Measurements from ENCODE around the gene PDCD2L.
"Not testable (repeated sequence)": the region's sequence is repeated elsewhere in the genome, so short reads cannot be mapped to it uniquely, and the experiment has no call there.

Gene PDCD2L

DNA sequence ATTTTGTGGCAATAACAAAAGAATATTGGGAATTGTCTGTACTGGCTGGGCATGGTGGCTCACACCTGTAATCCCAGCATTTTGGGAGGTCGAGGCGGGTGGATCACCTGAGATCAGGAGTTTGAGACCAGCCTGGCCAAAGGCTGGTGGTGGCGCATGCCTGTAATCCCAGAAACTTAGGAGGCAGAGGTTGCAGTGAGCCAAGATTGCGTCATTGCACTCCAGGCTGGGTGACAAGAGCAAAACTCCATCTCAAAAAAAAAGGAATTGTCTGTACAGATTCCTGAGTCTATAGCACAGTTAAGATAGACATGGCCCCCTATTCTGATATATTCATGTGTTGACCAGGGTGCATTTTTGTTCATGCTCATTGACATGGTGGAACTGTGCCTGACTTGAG, 60.6 kb downstream of the PDCD2L start:
- H3K4me2 ChIP-seq (ENCODE audit: low read length, poor library complexity, severe bottlenecking); H3K18ac ChIP-seq (ENCODE audit: low read depth in 1 of 2, low read length in 2 of 2); H3K23ac ChIP-seq (ENCODE audit: low read length in 2 of 2); H2BK12ac ChIP-seq (ENCODE audit: low read length in 2 of 2); H3K9me3 ChIP-seq (ENCODE audit: control insufficient read depth, low read length); H3K4me1 ChIP-seq (ENCODE audit: control insufficient read depth, insufficient read depth, low read depth, low read length); DNase-seq; H2AFZ ChIP-seq (ENCODE audit: low read depth, low read length); H3K27me3 ChIP-seq (ENCODE audit: control insufficient read depth in 1 of 2, insufficient read depth in 1 of 2, low read length in 2 of 2); H3K14ac ChIP-seq (ENCODE audit: low read length in 2 of 2); H2BK5ac ChIP-seq (ENCODE audit: low read depth, low read length, poor library complexity, severe bottlenecking); H4K8ac ChIP-seq (ENCODE audit: low read length); H3K4ac ChIP-seq (ENCODE audit: low read depth in 1 of 2, low read length in 2 of 2); H4K91ac ChIP-seq (ENCODE audit: low read length); H2BK120ac ChIP-seq (ENCODE audit: low read depth, low read length); H2AK5ac ChIP-seq (ENCODE audit: low read length, severe bottlenecking); H3K27ac ChIP-seq (ENCODE audit: low read length, poor library complexity, severe bottlenecking); H3K4me3 ChIP-seq (ENCODE audit: insufficient read depth in 1 of 2, low read depth in 1 of 2, low read length in 2 of 2); H3K9ac ChIP-seq (ENCODE audit: low read length); H2BK15ac ChIP-seq (ENCODE audit: low read depth, poor library complexity, severe bottlenecking): not testable (repeated sequence)
- over 99% methylated on average over 4 of the region's 4 CpGs for WGBS
- H3K79me1 ChIP-seq (replicated peaks; ENCODE audit: low read length, poor library complexity, severe bottlenecking), result peaks cover 40% of the 10 kb centered on the region
- peaks cover 44 to 99% of the 10 kb centered on the region in 2 experiments for H3K36me3 ChIP-seq (ENCODE audit: control insufficient read depth in 1 of 2, insufficient read depth in 2 of 2, low read depth in 1 of 2, low read length in 2 of 2)

GRCh38 chr19:34468409-34468808, 64.2 kb downstream of the PDCD2L start:
- DNase-seq, result no peak
- no peak overlapping the region for H2BK120ac ChIP-seq (ENCODE audit: low read depth, low read length)
- H3K18ac ChIP-seq (ENCODE audit: low read depth in 1 of 2, low read length in 2 of 2), result no peak overlapping the region
- peaks cover 43 to 96% of the 10 kb centered on the region in 2 experiments for H3K36me3 ChIP-seq (ENCODE audit: control insufficient read depth in 1 of 2, insufficient read depth in 2 of 2, low read depth in 1 of 2, low read length in 2 of 2)
- H3K14ac ChIP-seq (ENCODE audit: low read length in 2 of 2), result no peak overlapping the region
- no peak overlapping the region for H2BK5ac ChIP-seq (ENCODE audit: low read depth, low read length, poor library complexity, severe bottlenecking)
- no peak overlapping the region for H2BK15ac ChIP-seq (ENCODE audit: low read depth, poor library complexity, severe bottlenecking)
- no peak overlapping the region for H2BK12ac ChIP-seq (ENCODE audit: low read length in 2 of 2)
- H3K4me2 ChIP-seq (ENCODE audit: low read length, poor library complexity, severe bottlenecking), result no peak overlapping the region
- no peak overlapping the region for H3K23ac ChIP-seq (ENCODE audit: low read length in 2 of 2)
- H2AFZ ChIP-seq (ENCODE audit: low read depth, low read length), result no peak overlapping the region
- H3K9me3 ChIP-seq (ENCODE audit: control insufficient read depth, low read length), result no peaks in the 10 kb centered on the region
- no peak overlapping the region for H3K27ac ChIP-seq (ENCODE audit: low read length, poor library complexity, severe bottlenecking)
- H3K27me3 ChIP-seq (ENCODE audit: control insufficient read depth in 1 of 2, insufficient read depth in 1 of 2, low read length in 2 of 2), result no peaks in the 10 kb centered on the region
- no peak overlapping the region for H2AK5ac ChIP-seq (ENCODE audit: low read length, severe bottlenecking)
- H4K8ac ChIP-seq (ENCODE audit: low read length), result no peak overlapping the region
- H3K79me1 ChIP-seq (replicated peaks; ENCODE audit: low read length, poor library complexity, severe bottlenecking), result peaks cover 25% of the 10 kb centered on the region
- no peak overlapping the region for H3K4ac ChIP-seq (ENCODE audit: low read depth in 1 of 2, low read length in 2 of 2)
- H3K4me3 ChIP-seq (ENCODE audit: insufficient read depth in 1 of 2, low read depth in 1 of 2, low read length in 2 of 2), result no peak overlapping the region
- H3K4me1 ChIP-seq (ENCODE audit: control insufficient read depth, insufficient read depth, low read depth, low read length), result peaks cover 2% of the 10 kb centered on the region
- no peak overlapping the region for H3K9ac ChIP-seq (ENCODE audit: low read length)
- no peak overlapping the region for H4K91ac ChIP-seq (ENCODE audit: low read length)
- WGBS, result 100% methylated on average over 1 of the region's 1 CpG

- not testable (repeated sequence) for H3K9me3 ChIP-seq (ENCODE audit: control insufficient read depth, low read length); H2AK5ac ChIP-seq (ENCODE audit: low read length, severe bottlenecking); H4K8ac ChIP-seq (ENCODE audit: low read length); H2BK5ac ChIP-seq (ENCODE audit: low read depth, low read length, poor library complexity, severe bottlenecking); H2BK15ac ChIP-seq (ENCODE audit: low read depth, poor library complexity, severe bottlenecking); H3K4me3 ChIP-seq (ENCODE audit: insufficient read depth in 1 of 2, low read depth in 1 of 2, low read length in 2 of 2); H3K14ac ChIP-seq (ENCODE audit: low read length in 2 of 2); H2BK120ac ChIP-seq (ENCODE audit: low read depth, low read length); H2BK12ac ChIP-seq (ENCODE audit: low read length in 2 of 2); DNase-seq; H3K18ac ChIP-seq (ENCODE audit: low read depth in 1 of 2, low read length in 2 of 2); H3K4me1 ChIP-seq (ENCODE audit: control insufficient read depth, insufficient read depth, low read depth, low read length); H3K4me2 ChIP-seq (ENCODE audit: low read length, poor library complexity, severe bottlenecking); H4K91ac ChIP-seq (ENCODE audit: low read length); H3K4ac ChIP-seq (ENCODE audit: low read depth in 1 of 2, low read length in 2 of 2); H3K27me3 ChIP-seq (ENCODE audit: control insufficient read depth in 1 of 2, insufficient read depth in 1 of 2, low read length in 2 of 2); H3K27ac ChIP-seq (ENCODE audit: low read length, poor library complexity, severe bottlenecking); H3K9ac ChIP-seq (ENCODE audit: low read length); H2AFZ ChIP-seq (ENCODE audit: low read depth, low read length); H3K23ac ChIP-seq (ENCODE audit: low read length in 2 of 2)
- 93% methylated on average over 3 of the region's 5 CpGs for WGBS
- Histone ChIP-seq H3K79me1 (replicated peaks; ENCODE audit: low read length, poor library complexity, severe bottlenecking) (peaks cover 23% of the 10 kb centered on the region), H3K36me3 (ENCODE audit: control insufficient read depth in 1 of 2, insufficient read depth in 2 of 2, low read depth in 1 of 2, low read length in 2 of 2) (peaks cover 43 to 93% of the 10 kb centered on the region in 2 experiments)
Observed at GRCh38 chr19:34469026-34469425, 64.8 kb downstream of the PDCD2L start.

DNA sequence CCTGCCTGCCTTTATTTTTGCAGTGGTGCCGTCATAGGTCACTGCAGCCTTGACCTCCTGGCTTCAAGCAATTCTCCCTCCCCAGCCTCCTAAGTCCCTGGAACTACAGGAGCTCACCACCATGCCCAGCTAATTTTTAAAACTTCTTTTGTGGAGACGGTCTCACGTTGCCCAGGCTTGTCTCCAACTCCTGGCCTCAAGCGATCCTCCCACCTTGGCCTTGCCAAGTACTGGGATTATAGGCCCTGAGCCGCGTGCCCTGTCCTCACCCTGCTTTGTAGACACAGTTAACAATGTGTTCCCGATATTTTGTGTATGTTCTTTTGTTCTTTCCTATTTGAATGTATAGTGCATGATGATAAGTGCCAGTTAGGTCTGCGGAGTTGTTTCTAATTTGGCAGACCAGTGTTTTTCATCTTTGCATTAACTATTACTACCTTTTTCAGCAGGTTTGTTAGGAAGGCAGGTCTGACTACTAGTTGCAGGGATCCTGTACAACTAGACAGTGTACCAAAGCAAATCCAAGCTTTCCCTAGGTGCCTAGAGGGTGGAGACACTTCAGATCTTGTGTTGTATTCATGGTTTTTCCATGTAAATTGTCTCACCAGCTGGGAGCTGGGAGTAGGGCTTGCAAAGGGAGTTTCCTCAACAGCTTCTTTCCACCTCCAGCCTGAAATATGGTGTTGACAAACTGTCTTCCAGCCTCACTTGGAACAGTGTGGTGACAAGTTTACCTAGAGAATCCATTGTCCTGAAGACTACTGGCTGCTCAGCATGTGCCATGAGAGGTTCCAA, 67.9 kb downstream of the PDCD2L start:
- H3K14ac ChIP-seq (ENCODE audit: low read length in 2 of 2), result no peak overlapping the region
- H2BK12ac ChIP-seq (ENCODE audit: low read length in 2 of 2), result no peak overlapping the region
- 94% methylated on average over 8 of the region's 8 CpGs for WGBS
- H2AFZ ChIP-seq (ENCODE audit: low read depth, low read length), result no peak overlapping the region
- peaks cover 29 to 63% of the 10 kb centered on the region in 2 experiments for H3K36me3 ChIP-seq (ENCODE audit: control insufficient read depth in 1 of 2, insufficient read depth in 2 of 2, low read depth in 1 of 2, low read length in 2 of 2)
- no peak overlapping the region for H2BK15ac ChIP-seq (ENCODE audit: low read depth, poor library complexity, severe bottlenecking)
- H3K4me1 ChIP-seq (ENCODE audit: control insufficient read depth, insufficient read depth, low read depth, low read length), result peaks cover 11% of the 10 kb centered on the region
- no peaks in the 10 kb centered on the region for H3K9me3 ChIP-seq (ENCODE audit: control insufficient read depth, low read length)
- H3K23ac ChIP-seq (ENCODE audit: low read length in 2 of 2), result no peak overlapping the region
- no peak overlapping the region for H2AK5ac ChIP-seq (ENCODE audit: low read length, severe bottlenecking)
- no peak overlapping the region for H3K4me3 ChIP-seq (ENCODE audit: insufficient read depth in 1 of 2, low read depth in 1 of 2, low read length in 2 of 2)
- H3K4me2 ChIP-seq (ENCODE audit: low read length, poor library complexity, severe bottlenecking), result no peak overlapping the region
- no peak overlapping the region for H3K27ac ChIP-seq (ENCODE audit: low read length, poor library complexity, severe bottlenecking)
- H4K91ac ChIP-seq (ENCODE audit: low read length), result no peak overlapping the region
- no peak overlapping the region for H2BK5ac ChIP-seq (ENCODE audit: low read depth, low read length, poor library complexity, severe bottlenecking)
- no peak for DNase-seq
- no peaks in the 10 kb centered on the region for H3K27me3 ChIP-seq (ENCODE audit: control insufficient read depth in 1 of 2, insufficient read depth in 1 of 2, low read length in 2 of 2)
- H3K18ac ChIP-seq (ENCODE audit: low read depth in 1 of 2, low read length in 2 of 2), result no peak overlapping the region
- H2BK120ac ChIP-seq (ENCODE audit: low read depth, low read length), result no peak overlapping the region
- H3K9ac ChIP-seq (ENCODE audit: low read length), result no peak overlapping the region
- peaks cover 11% of the 10 kb centered on the region for H3K79me1 ChIP-seq (replicated peaks; ENCODE audit: low read length, poor library complexity, severe bottlenecking)
- no peak overlapping the region for H4K8ac ChIP-seq (ENCODE audit: low read length)
- no peak overlapping the region for H3K4ac ChIP-seq (ENCODE audit: low read depth in 1 of 2, low read length in 2 of 2)
